HG03097 (cell line): ENCODE measurements around the gene XAB2.

Experiments used
- ATAC-seq: cut with Tn5 transposase; IDR thresholded peaks from one replicate; pipeline ENCODE4 v1.9.1; 2021; ENCODE audit not compliant: unreplicated experiment, low FRiP score

The XAB2 gene

GRCh38 chr19:7629347-7630054 lies at the start of gene XAB2, which contains the start of gene PET100:
XAB2 (minus strand) TSS chr19:7629545; CDS start chr19:7629527, 18 bp downstream.
PET100 (plus strand) TSS chr19:7629793; CDS start chr19:7629834, 41 bp downstream.
- ATAC-seq: peak; percentile 81

- no peak for ATAC-seq
These were observed 48.4 kb upstream of the XAB2 start for GRCh38 chr19:7677669-7678311.

- no peak for ATAC-seq
These were observed 47.5 kb upstream of the XAB2 start, which contains the start of gene MCEMP1 for GRCh38 chr19:7676854-7677253. MCEMP1 (plus strand) TSS chr19:7677090; CDS start chr19:7677121, 31 bp downstream.

GRCh38 chr19:7676376-7676775 lies 47.0 kb upstream of the XAB2 start:
- no peak for ATAC-seq

GRCh38 chr19:7674010-7675005 lies 45.0 kb upstream of the XAB2 start:
- no peak for ATAC-seq

- ATAC-seq: no peak
These were observed 43.2 kb upstream of the XAB2 start for GRCh38 chr19:7672522-7672921.

GRCh38 chr19:7670790-7671189 lies 41.4 kb upstream of the XAB2 start:
- no peak for ATAC-seq

- ATAC-seq: no peak
These were observed 40.9 kb upstream of the XAB2 start for GRCh38 chr19:7670150-7670783.

GRCh38 chr19:7669641-7670040 lies 40.3 kb upstream of the XAB2 start:
- no peak for ATAC-seq

- ATAC-seq: no peak
These were observed 39.5 kb upstream of the XAB2 start, which contains the start of gene RETN for GRCh38 chr19:7668842-7669241. RETN (plus strand) TSS chr19:7669049; CDS start chr19:7669327, 278 bp downstream.

- no peak for ATAC-seq
These were observed 35.7 kb upstream of the XAB2 start for GRCh38 chr19:7665076-7665475.

- ATAC-seq: no peak
These were observed 34.4 kb upstream of the XAB2 start for GRCh38 chr19:7663706-7664105.

GRCh38 chr19:7662657-7663056 lies 33.3 kb upstream of the XAB2 start:
- no peak for ATAC-seq

GRCh38 chr19:7661744-7662538 lies 32.6 kb upstream of the XAB2 start:
- ATAC-seq: no peak

- peak; percentile 76 for ATAC-seq
These were observed 28.9 kb upstream of the XAB2 start for GRCh38 chr19:7658219-7658686.

- ATAC-seq: no peak
These were observed 27.9 kb upstream of the XAB2 start for GRCh38 chr19:7657131-7657751.

GRCh38 chr19:7655581-7655980 lies 26.2 kb upstream of the XAB2 start:
- ATAC-seq: no peak

GRCh38 chr19:7654401-7654800 lies 25.1 kb upstream of the XAB2 start:
- no peak for ATAC-seq

- no peak for ATAC-seq
These were observed 22.8 kb upstream of the XAB2 start for GRCh38 chr19:7652061-7652641.
